OCI-LY3 (cell line): ENCODE data around the gene ZNF106.

Experiments used
- CTCF ChIP-seq: fragments of 200-600, 300-600 bp; sonication (generic); IDR thresholded peaks from 2 replicates; pipeline ENCODE4 v1.5.1; 2014; ENCODE audit warnings: antibody characterized with exemption, low read length, low read depth
- EZH2phosphoT487 ChIP-seq: fragments of 200-600 bp; shearing (Covaris generic); IDR thresholded peaks from 2 replicates; pipeline ENCODE4 v1.6.1; 2018; ENCODE audit warnings: antibody characterized with exemption, mixed run types, low read depth

- no peak for TF ChIP-seq CTCF
- no peak for TF ChIP-seq EZH2phosphoT487
Measured at GRCh38 chr15:42507514-42507913, 16.6 kb upstream of the ZNF106 start.
